HCT116 (cell line): ENCODE data around the gene RTN4. TPM values are rescaled to one million over a fixed set of nuclear protein-coding genes. Genes with fewer than 3 reads are reported as not detected.

Source experiments
- ATAC-seq: fragments of 200-7000 bp; cut with Tn5 transposase; 2 replicates; pipeline ENCODE4 v1.9.1; 2020; ENCODE audit warnings: mild to moderate bottlenecking, moderate library complexity
- BruUV-seq: library from RNA; stranded (reverse); fragments of 400-500 nt; replicated peaks from 2 replicates; lab custom pipeline; 2021; lab: Mats Ljungman, UMichigan
- CTCF ChIA-PET: fragments of 300-600 bp; sonication (Branson Sonifier 250); formaldehyde crosslinking; loops from one replicate; lab custom pipeline; 2021; ENCODE audit warnings: antibody characterized with exemption; lab: Charles Lee
- POLR2A ChIA-PET: fragments of 300-600, 350-600 bp; sonication (Branson Sonifier 250); formaldehyde crosslinking; loops from one replicate; lab custom pipeline; 2021; ENCODE audit warnings: antibody characterized with exemption; lab: Charles Lee
- RAD21 ChIA-PET, 2 experiments: fragments of 300-600 bp; sonication (Branson Sonifier 250); formaldehyde crosslinking; loops; one replicate each; lab custom pipeline; 2023; ENCODE audit warnings: low total read pairs in 2 of 2; ENCODE audit not compliant: uncharacterized antibody in 2 of 2, unreplicated experiment in 2 of 2, low non-redundant PET in 1 of 2; lab: Charles Lee
- DNase-seq: peaks from one replicate; pipeline ENCODE4 v3.0.0-alpha.2; 2010; ENCODE audit warnings: low read depth, low spot score
- H2AFZ ChIP-seq: fragments of 200-600 bp; shearing (Covaris generic), sonication (generic); 2 replicates; pipeline ENCODE4 v1.6.1; 2017; ENCODE audit warnings: low read depth, mixed run types, mixed read lengths, antibody characterized with exemption, low read length; ENCODE audit not compliant: poor library complexity, severe bottlenecking
- H3K27ac ChIP-seq: 2 replicates; pipeline ENCODE4 v1.5.1; 2012; ENCODE audit warnings: low read depth, low read length
- H3K27me3 ChIP-seq: fragments of 200-600 bp; sonication (generic); 2 replicates; pipeline ENCODE4 v1.6.1; 2016; ENCODE audit warnings: mixed run types, low read length, mixed read lengths; ENCODE audit not compliant: insufficient read depth
- H3K36me3 ChIP-seq, 2 experiments: fragments of 200-500 bp in 1 of 2; fragments of 200-600 bp in 1 of 2; sonication (Bioruptor generic) in 1 of 2; sonication (generic) in 1 of 2; 2 replicates each; pipeline versions ENCODE4 v1.5.1 to v1.6.1; 2014 to 2016; ENCODE audit warnings: low read length in 2 of 2, inconsistent platforms in 1 of 2, mixed read lengths in 1 of 2, mixed run types in 1 of 2; ENCODE audit not compliant: insufficient read depth in 2 of 2, control insufficient read depth in 1 of 2
- H3K4me1 ChIP-seq, 2 experiments: fragments of 200-600 bp in 1 of 2; sonication (generic) in 1 of 2; 2 replicates each; pipeline versions ENCODE4 v1.5.1 to v1.6.1; 2012 to 2017; ENCODE audit warnings: low read length in 2 of 2, inconsistent platforms in 1 of 2, mild to moderate bottlenecking in 1 of 2, mixed read lengths in 1 of 2, mixed run types in 1 of 2, moderate library complexity in 1 of 2; ENCODE audit not compliant: insufficient read depth in 2 of 2, control insufficient read depth in 1 of 2
- H3K4me2 ChIP-seq: fragments of 200-600 bp; sonication (generic); 2 replicates; pipeline ENCODE4 v1.6.1; 2017; ENCODE audit warnings: mixed run types, low read length, mixed read lengths
- H3K4me3 ChIP-seq, 2 experiments: fragments of 200-600 bp in 1 of 2; sonication (generic) in 1 of 2; replicated peaks in 1 of 2; 2 replicates each; pipeline ENCODE4 v1.5.1; 2011 to 2016; ENCODE audit warnings: low read length in 2 of 2, control low read depth in 1 of 2, low read depth in 1 of 2, mild to moderate bottlenecking in 1 of 2, mixed read lengths in 1 of 2, mixed run types in 1 of 2
- H3K79me2 ChIP-seq: fragments of 200-600 bp; sonication (generic); 2 replicates; pipeline ENCODE4 v1.6.1; 2017; ENCODE audit warnings: mild to moderate bottlenecking, mixed run types, low read length, moderate library complexity, mixed read lengths; ENCODE audit not compliant: insufficient read depth
- H3K9ac ChIP-seq: fragments of 200-600 bp; sonication (generic); 2 replicates; pipeline ENCODE4 v1.6.1; 2016; ENCODE audit warnings: low read length, mixed read lengths
- H3K9me2 ChIP-seq: fragments of 200-600 bp; sonication (generic), shearing (Covaris generic); 2 replicates; pipeline ENCODE4 v1.6.1; 2017; ENCODE audit warnings: mixed run types, mild to moderate bottlenecking, moderate library complexity; ENCODE audit not compliant: insufficient read depth
- H3K9me3 ChIP-seq, 2 experiments: fragments of 200-500 bp in 1 of 2; fragments of 200-600 bp in 1 of 2; sonication (Bioruptor generic) in 1 of 2; sonication (generic) in 1 of 2; 2 replicates each; pipeline ENCODE4 v1.6.1; 2014 to 2017; ENCODE audit warnings: low read length in 2 of 2, mixed read lengths in 2 of 2, inconsistent platforms in 1 of 2, low read depth in 1 of 2, mild to moderate bottlenecking in 1 of 2, mixed run types in 1 of 2, moderate library complexity in 1 of 2; ENCODE audit not compliant: control insufficient read depth in 1 of 2, insufficient read depth in 1 of 2
- H4K20me1 ChIP-seq: fragments of 200-600 bp; sonication (generic), shearing (Covaris generic); 2 replicates; pipeline ENCODE4 v1.6.1; 2017; ENCODE audit warnings: mixed run types, mild to moderate bottlenecking, moderate library complexity; ENCODE audit not compliant: insufficient read depth
- CBX3 ChIP-seq: IDR thresholded peaks from 2 replicates; pipeline ENCODE4 v1.6.1; 2012; ENCODE audit warnings: low read depth
- POLR2A ChIP-seq: IDR thresholded peaks from 2 replicates; pipeline ENCODE4 v1.7.0; 2011; ENCODE audit warnings: borderline replicate concordance; ENCODE audit not compliant: insufficient read depth, insufficient read length; ENCODE audit errors: extremely low read depth
- intact Hi-C: fragments of 100-400 bp; cut with micrococcal nuclease; formaldehyde crosslinking; loops from 2 replicates; pipeline ENCODE4 v1.10.0; 2022
- total RNA-seq: library from RNA; stranded (reverse); gene quantifications from one replicate; pipeline ENCODE4 v1.2.1, GENCODE V29; 2021; ENCODE audit not compliant: unreplicated experiment
- TF ChIP-seq, protein P1 (sequence below), 3 experiments: fragments of 200-600 bp in 1 of 3; sonication (generic) in 1 of 3; IDR thresholded peaks in 2 of 3; conservative IDR thresholded peaks in 1 of 3; 2 replicates each; pipeline ENCODE4 v1.5.1; 2012 to 2017; ENCODE audit warnings: low read depth in 2 of 3, low read length in 2 of 3, antibody characterized with exemption in 1 of 3, borderline replicate concordance in 1 of 3, control low read depth in 1 of 3, mild to moderate bottlenecking in 1 of 3, mixed read lengths in 1 of 3, mixed run types in 1 of 3, moderate library complexity in 1 of 3; ENCODE audit not compliant: insufficient read depth in 1 of 3
- TF ChIP-seq, protein P2 (sequence below): IDR thresholded peaks from 2 replicates; pipeline ENCODE4 v1.6.1; 2011; ENCODE audit warnings: mild to moderate bottlenecking, low read length, moderate library complexity; ENCODE audit not compliant: insufficient replicate concordance; ENCODE audit errors: extremely low read depth

RTN4 gene
- total RNA-seq, 1 experiment from 2014 or later = 221 TPM

DNA sequence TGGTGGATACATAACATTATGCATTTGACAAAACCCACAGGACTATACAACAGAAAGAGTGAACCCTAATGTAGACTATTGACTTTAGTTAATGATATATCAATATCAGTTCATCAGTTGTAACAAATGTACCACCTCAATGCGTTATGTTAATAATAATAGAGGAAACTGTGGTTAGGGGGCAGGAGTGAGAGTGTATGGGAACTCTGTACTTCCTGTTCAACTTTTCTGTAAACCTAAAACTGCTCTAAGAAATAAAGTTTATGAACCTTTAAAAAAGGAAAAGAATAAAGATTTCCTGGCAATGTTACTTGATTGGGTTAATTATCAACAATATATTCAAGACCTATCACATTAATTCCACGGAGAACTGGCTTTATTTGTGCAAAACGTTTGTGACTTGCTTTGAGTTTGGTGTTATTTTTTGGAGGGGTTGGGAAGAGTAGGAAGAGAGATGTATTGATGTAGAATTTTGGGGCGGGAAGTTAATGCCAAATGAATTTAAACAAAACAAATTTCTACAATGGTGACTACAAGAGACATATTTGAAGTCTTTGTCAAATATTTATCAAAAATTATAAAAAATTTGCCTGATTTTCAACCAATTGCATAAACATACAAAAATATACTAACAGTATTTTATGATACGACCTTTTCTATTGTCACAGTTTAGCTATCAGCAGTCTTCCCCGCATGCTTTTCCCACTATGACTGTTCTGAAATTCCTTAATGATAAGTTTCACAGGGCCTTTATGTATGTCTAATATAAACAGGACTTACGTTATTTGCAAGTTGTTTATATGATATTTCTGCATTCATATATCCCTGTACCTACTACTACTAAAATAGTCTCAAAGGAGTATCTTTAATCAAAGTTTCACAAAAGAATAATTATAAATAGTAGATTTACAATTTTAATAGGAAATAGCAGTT lies 2.1 kb upstream of the RTN4 start:
- CTCF ChIA-PET = interaction anchor here (1.0 kb wide), 1 partner anchor 56 kb away, joined by 3 read pairs; no protein-coding TSS in a partner anchor

More for the DNA sequence above, 2.1 kb upstream of the RTN4 start:
- Histone ChIP-seq H3K4me2 (peak overlapping the region; percentile 82), H3K4me1 (peaks cover 19 to 58% of the 10 kb centered on the region in 2 experiments), H3K9me2 (no peaks in the 10 kb centered on the region), H3K4me3 (peak overlapping the region; percentile 90 to 93), H3K9me3 (no peaks in the 10 kb centered on the region), H3K79me2 (peaks cover 36% of the 10 kb centered on the region), H3K27me3 (no peaks in the 10 kb centered on the region), H3K27ac (peak overlapping the region; percentile 90)
- intact Hi-C loops = no loop called here
- RAD21 ChIA-PET = no interaction called here
- no TSS peak for BruUV-seq
- TF ChIP-seq POLR2A = no peak
- TF ChIP-seq, protein P1, sequence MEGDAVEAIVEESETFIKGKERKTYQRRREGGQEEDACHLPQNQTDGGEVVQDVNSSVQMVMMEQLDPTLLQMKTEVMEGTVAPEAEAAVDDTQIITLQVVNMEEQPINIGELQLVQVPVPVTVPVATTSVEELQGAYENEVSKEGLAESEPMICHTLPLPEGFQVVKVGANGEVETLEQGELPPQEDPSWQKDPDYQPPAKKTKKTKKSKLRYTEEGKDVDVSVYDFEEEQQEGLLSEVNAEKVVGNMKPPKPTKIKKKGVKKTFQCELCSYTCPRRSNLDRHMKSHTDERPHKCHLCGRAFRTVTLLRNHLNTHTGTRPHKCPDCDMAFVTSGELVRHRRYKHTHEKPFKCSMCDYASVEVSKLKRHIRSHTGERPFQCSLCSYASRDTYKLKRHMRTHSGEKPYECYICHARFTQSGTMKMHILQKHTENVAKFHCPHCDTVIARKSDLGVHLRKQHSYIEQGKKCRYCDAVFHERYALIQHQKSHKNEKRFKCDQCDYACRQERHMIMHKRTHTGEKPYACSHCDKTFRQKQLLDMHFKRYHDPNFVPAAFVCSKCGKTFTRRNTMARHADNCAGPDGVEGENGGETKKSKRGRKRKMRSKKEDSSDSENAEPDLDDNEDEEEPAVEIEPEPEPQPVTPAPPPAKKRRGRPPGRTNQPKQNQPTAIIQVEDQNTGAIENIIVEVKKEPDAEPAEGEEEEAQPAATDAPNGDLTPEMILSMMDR (IDR thresholded peaks at IDR 0.05 in 2 of 3, conservative IDR thresholded peaks at IDR 0.05 in 1 of 3; ENCODE audit: borderline replicate concordance in 1 of 3, insufficient read depth in 1 of 3, low read depth in 2 of 3, low read length in 2 of 3) = 0 out of 6 replicates have a peak, but pooled peaks of 1 of the 3 experiments have one; percentile 2
- TF ChIP-seq, protein P2, sequence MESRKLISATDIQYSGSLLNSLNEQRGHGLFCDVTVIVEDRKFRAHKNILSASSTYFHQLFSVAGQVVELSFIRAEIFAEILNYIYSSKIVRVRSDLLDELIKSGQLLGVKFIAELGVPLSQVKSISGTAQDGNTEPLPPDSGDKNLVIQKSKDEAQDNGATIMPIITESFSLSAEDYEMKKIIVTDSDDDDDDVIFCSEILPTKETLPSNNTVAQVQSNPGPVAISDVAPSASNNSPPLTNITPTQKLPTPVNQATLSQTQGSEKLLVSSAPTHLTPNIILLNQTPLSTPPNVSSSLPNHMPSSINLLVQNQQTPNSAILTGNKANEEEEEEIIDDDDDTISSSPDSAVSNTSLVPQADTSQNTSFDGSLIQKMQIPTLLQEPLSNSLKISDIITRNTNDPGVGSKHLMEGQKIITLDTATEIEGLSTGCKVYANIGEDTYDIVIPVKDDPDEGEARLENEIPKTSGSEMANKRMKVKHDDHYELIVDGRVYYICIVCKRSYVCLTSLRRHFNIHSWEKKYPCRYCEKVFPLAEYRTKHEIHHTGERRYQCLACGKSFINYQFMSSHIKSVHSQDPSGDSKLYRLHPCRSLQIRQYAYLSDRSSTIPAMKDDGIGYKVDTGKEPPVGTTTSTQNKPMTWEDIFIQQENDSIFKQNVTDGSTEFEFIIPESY = no peak
- no peak for TF ChIP-seq CBX3
- TF ChIP-seq, all 23 proteins: peak for 1
- no peak for ATAC-seq
- Histone ChIP-seq H3K36me3 (peaks cover 0 to 6% of the 10 kb centered on the region in 2 experiments; a peak in 1 of 4 replicates), H3K9ac (peak overlapping the region; percentile 97), H4K20me1 (peaks cover 6% of the 10 kb centered on the region; the same call in 1 of the 2 replicates), H2AFZ (peak overlapping the region; percentile 92)
- POLR2A ChIA-PET = interaction anchor here (0.9 to 3.6 kb wide), 4 partner anchors 40 to 122 kb away, joined by 3 to 38 read pairs (median 19); no protein-coding TSS in a partner anchor
- DNase-seq = no peak
